ENCODE results near the gene PCP4.

DNA sequence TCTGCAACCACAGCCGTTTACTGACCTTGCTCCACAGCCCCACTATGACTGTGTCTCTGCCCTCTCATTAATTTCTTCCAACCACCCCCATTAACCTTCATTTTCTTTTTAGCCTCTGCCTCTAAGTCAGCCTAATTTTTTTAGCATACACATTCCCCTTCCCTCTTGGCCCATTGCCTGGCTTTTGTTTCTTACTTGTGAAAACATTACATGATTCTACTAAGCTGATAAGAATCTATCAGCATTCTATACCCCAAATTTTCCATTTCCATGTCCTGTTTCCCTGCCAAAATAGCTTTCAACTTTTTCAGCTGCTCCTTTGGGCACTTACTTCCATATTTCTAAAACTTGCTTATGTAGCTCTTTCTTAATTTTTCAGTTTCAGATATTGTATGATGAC, 79.8 kb downstream of the PCP4 start:
- TF ChIP-seq, protein P1, sequence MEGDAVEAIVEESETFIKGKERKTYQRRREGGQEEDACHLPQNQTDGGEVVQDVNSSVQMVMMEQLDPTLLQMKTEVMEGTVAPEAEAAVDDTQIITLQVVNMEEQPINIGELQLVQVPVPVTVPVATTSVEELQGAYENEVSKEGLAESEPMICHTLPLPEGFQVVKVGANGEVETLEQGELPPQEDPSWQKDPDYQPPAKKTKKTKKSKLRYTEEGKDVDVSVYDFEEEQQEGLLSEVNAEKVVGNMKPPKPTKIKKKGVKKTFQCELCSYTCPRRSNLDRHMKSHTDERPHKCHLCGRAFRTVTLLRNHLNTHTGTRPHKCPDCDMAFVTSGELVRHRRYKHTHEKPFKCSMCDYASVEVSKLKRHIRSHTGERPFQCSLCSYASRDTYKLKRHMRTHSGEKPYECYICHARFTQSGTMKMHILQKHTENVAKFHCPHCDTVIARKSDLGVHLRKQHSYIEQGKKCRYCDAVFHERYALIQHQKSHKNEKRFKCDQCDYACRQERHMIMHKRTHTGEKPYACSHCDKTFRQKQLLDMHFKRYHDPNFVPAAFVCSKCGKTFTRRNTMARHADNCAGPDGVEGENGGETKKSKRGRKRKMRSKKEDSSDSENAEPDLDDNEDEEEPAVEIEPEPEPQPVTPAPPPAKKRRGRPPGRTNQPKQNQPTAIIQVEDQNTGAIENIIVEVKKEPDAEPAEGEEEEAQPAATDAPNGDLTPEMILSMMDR (optimal IDR thresholded peaks at IDR 0.05 in 1 of 3, IDR thresholded peaks at IDR 0.05 in 1 of 3, conservative IDR thresholded peaks at IDR 0.05 in 1 of 3; ENCODE audit: extremely low read depth in 1 of 3, insufficient read depth in 2 of 3, low read length in 3 of 3), result no peak
- no peak for TF ChIP-seq EZH2 (IDR thresholded peaks at IDR 0.05; ENCODE audit: low read length)

Data from keratinocyte (primary cell).